Neural progenitor cell (in vitro differentiated cells): ENCODE results near the gene LVRN. TPM values are rescaled to one million over a fixed set of nuclear protein-coding genes. Genes with fewer than 3 reads are reported as not detected.

ENCODE experiments used
- DNase-seq: peaks from one replicate; pipeline ENCODE4 v3.0.0-alpha.2; 2016; ENCODE audit warnings: low spot score
- H2AFZ ChIP-seq: fragments of 200-600 bp; sonication (generic); replicated peaks from 2 replicates; pipeline ENCODE4 v1.6.1; 2016; ENCODE audit warnings: antibody characterized with exemption
- H3F3A ChIP-seq: fragments of 200-600 bp; sonication (generic); 2 replicates; pipeline ENCODE4 v1.6.1; 2016; ENCODE audit warnings: antibody characterized with exemption, low read depth
- H3K27ac ChIP-seq: fragments of 200-600 bp; sonication (generic); 2 replicates; pipeline ENCODE4 v1.5.1; 2016; ENCODE audit warnings: mild to moderate bottlenecking
- H3K27me3 ChIP-seq: fragments of 200-600 bp; sonication (generic); 2 replicates; pipeline ENCODE4 v1.6.1; 2016; ENCODE audit warnings: mild to moderate bottlenecking, moderate library complexity
- H3K36me3 ChIP-seq: fragments of 200-600 bp; sonication (generic); 2 replicates; pipeline ENCODE4 v1.5.1; 2016
- H3K4me1 ChIP-seq: fragments of 200-600 bp; sonication (generic); 2 replicates; pipeline ENCODE4 v1.6.1; 2016; ENCODE audit warnings: mixed run types
- H3K4me2 ChIP-seq: fragments of 200-600 bp; sonication (generic); 2 replicates; pipeline ENCODE4 v1.6.1; 2016
- H3K4me3 ChIP-seq: fragments of 200-600 bp; sonication (generic); 2 replicates; pipeline ENCODE4 v1.5.1; 2016
- H3K79me2 ChIP-seq: fragments of 200-600 bp; sonication (generic); 2 replicates; pipeline ENCODE4 v1.6.1; 2016; ENCODE audit warnings: low read depth
- H3K9ac ChIP-seq: fragments of 200-600 bp; sonication (generic); 2 replicates; pipeline ENCODE4 v1.6.1; 2016
- H3K9me3 ChIP-seq: fragments of 200-600 bp; sonication (generic); 2 replicates; pipeline ENCODE4 v1.5.1; 2016; ENCODE audit warnings: low read depth
- H4K20me1 ChIP-seq: fragments of 200-600 bp; sonication (generic); 2 replicates; pipeline ENCODE4 v1.6.1; 2016; ENCODE audit warnings: low read depth
- H3K27ac Mint-ChIP-seq: 3 replicates; pipeline ENCODE4 v1.8.0; 2021; ENCODE audit warnings: mixed read lengths
- H3K27me3 Mint-ChIP-seq: 2 replicates; pipeline ENCODE4 v1.8.0; 2022; ENCODE audit warnings: low read depth, mild to moderate bottlenecking, inconsistent platforms, moderate library complexity, mixed read lengths; ENCODE audit not compliant: insufficient read depth
- H3K36me3 Mint-ChIP-seq: 3 replicates; pipeline ENCODE4 v1.8.0; 2021; ENCODE audit warnings: mixed read lengths
- H3K4me1 Mint-ChIP-seq: 3 replicates; pipeline ENCODE4 v1.8.0; 2021; ENCODE audit warnings: mixed read lengths
- H3K4me3 Mint-ChIP-seq: 3 replicates; pipeline ENCODE4 v1.8.0; 2021; ENCODE audit warnings: mild to moderate bottlenecking, moderate library complexity, mixed read lengths
- H3K9me3 Mint-ChIP-seq: 3 replicates; pipeline ENCODE4 v1.8.0; 2020; ENCODE audit warnings: mixed read lengths
- CTCF ChIP-seq: fragments of 200-600 bp; sonication (generic); IDR thresholded peaks from 2 replicates; pipeline ENCODE4 v1.5.1; 2017; ENCODE audit warnings: antibody characterized with exemption, mild to moderate bottlenecking
- EZH2 ChIP-seq: fragments of 200-600 bp; sonication (generic); IDR thresholded peaks from 2 replicates; pipeline ENCODE4 v1.6.1; 2017; ENCODE audit warnings: antibody characterized with exemption, mild to moderate bottlenecking, moderate library complexity
- EZH2phosphoT487 ChIP-seq: fragments of 200-600 bp; sonication (generic); IDR thresholded peaks from 2 replicates; pipeline ENCODE4 v1.6.1; 2017; ENCODE audit warnings: antibody characterized with exemption
- total RNA-seq: library from RNA; depleted of rRNA; stranded (reverse); fragments of >200 nt; gene quantifications from 2 replicates; pipeline ENCODE4 v1.2.3, GENCODE V29; 2015; ENCODE audit warnings: low replicate concordance

The LVRN gene
- total RNA-seq, 1 donor from 2014 or later, result 0.41 TPM

- H4K20me1 ChIP-seq, result no peaks in the 10 kb centered on the region
- H3K36me3 Mint-ChIP-seq, result no peaks in the 10 kb centered on the region
- no peak overlapping the region for H3K27ac Mint-ChIP-seq
- no peak for DNase-seq
- no peaks in the 10 kb centered on the region for H3K27me3 ChIP-seq
- H3K4me1 Mint-ChIP-seq, result peaks cover 11% of the 10 kb centered on the region
- H3K36me3 ChIP-seq, result no peaks in the 10 kb centered on the region
- H3K27me3 Mint-ChIP-seq, result no peaks in the 10 kb centered on the region
- H3K9ac ChIP-seq, result no peak overlapping the region
- H3K4me3 Mint-ChIP-seq, result no peak overlapping the region
- no peak overlapping the region for H3K4me2 ChIP-seq
- no peaks in the 10 kb centered on the region for H3F3A ChIP-seq
- H3K4me1 ChIP-seq, result peaks cover 11% of the 10 kb centered on the region
- no peak for TF ChIP-seq CTCF
- no peak for TF ChIP-seq EZH2
- no peak for TF ChIP-seq EZH2phosphoT487
- H2AFZ ChIP-seq, result no peak overlapping the region
- H3K4me3 ChIP-seq, result no peak overlapping the region
- H3K27ac ChIP-seq, result no peak overlapping the region
- peaks cover 1% of the 10 kb centered on the region for H3K9me3 Mint-ChIP-seq
- H3K79me2 ChIP-seq, result no peaks in the 10 kb centered on the region
- no peaks in the 10 kb centered on the region for H3K9me3 ChIP-seq
These were observed 26.2 kb upstream of the LVRN start for GRCh38 chr5:115936031-115936430.

GRCh38 chr5:115939059-115939458, 23.2 kb upstream of the LVRN start:
- TF ChIP-seq CTCF (no peak), EZH2phosphoT487 (no peak), EZH2 (no peak)
- peaks cover 8% of the 10 kb centered on the region for H3K9me3 Mint-ChIP-seq
- H3K36me3 ChIP-seq, result no peaks in the 10 kb centered on the region
- H3K27ac Mint-ChIP-seq, result peak overlapping the region; percentile 38
- DNase-seq, result peak; percentile 25
- H3K27me3 Mint-ChIP-seq, result no peaks in the 10 kb centered on the region
- H3K4me3 Mint-ChIP-seq, result no peak overlapping the region
- no peaks in the 10 kb centered on the region for H4K20me1 ChIP-seq
- peaks cover 11% of the 10 kb centered on the region for H3K4me1 Mint-ChIP-seq
- H3K79me2 ChIP-seq, result no peaks in the 10 kb centered on the region
- H2AFZ ChIP-seq, result no peak overlapping the region
- H3F3A ChIP-seq, result no peaks in the 10 kb centered on the region
- no peaks in the 10 kb centered on the region for H3K9me3 ChIP-seq
- H3K4me3 ChIP-seq, result no peak overlapping the region
- H3K27ac ChIP-seq, result no peak overlapping the region
- H3K4me2 ChIP-seq, result peak overlapping the region; percentile 3
- H3K9ac ChIP-seq, result no peak overlapping the region
- peaks cover 11% of the 10 kb centered on the region for H3K4me1 ChIP-seq
- no peaks in the 10 kb centered on the region for H3K36me3 Mint-ChIP-seq
- no peaks in the 10 kb centered on the region for H3K27me3 ChIP-seq

- Histone ChIP-seq H3F3A (no peaks in the 10 kb centered on the region), H3K27me3 (no peaks in the 10 kb centered on the region), H3K79me2 (no peaks in the 10 kb centered on the region), H3K9ac (no peak overlapping the region), H3K27ac (no peak overlapping the region), H3K4me2 (no peak overlapping the region), H3K9me3 (no peaks in the 10 kb centered on the region), H3K4me1 (peaks cover 11% of the 10 kb centered on the region), H3K36me3 (no peaks in the 10 kb centered on the region), H2AFZ (no peak overlapping the region), H3K4me3 (no peak overlapping the region), H4K20me1 (no peaks in the 10 kb centered on the region)
- Mint-ChIP-seq H3K36me3 (no peaks in the 10 kb centered on the region), H3K4me3 (no peak overlapping the region), H3K9me3 (peaks cover 8% of the 10 kb centered on the region), H3K27ac (no peak overlapping the region), H3K4me1 (peaks cover 11% of the 10 kb centered on the region), H3K27me3 (no peaks in the 10 kb centered on the region)
- DNase-seq, result no peak
- TF ChIP-seq EZH2phosphoT487, result no peak
- no peak for TF ChIP-seq EZH2
- no peak for TF ChIP-seq CTCF
These were observed 22.0 kb upstream of the LVRN start for GRCh38 chr5:115940080-115940810.
